ENCODE measurements around the gene VPS18.

VPS18 gene

GRCh38 chr15:40917585-40917984, 23.3 kb downstream of the VPS18 start:
- Histone ChIP-seq H3K9ac (ENCODE audit: low read length) (no peak overlapping the region), H3K27ac (ENCODE audit: low read depth, low read length, poor library complexity, severe bottlenecking) (no peak overlapping the region), H3K9me2 (ENCODE audit: low read depth, low read length) (no peaks in the 10 kb centered on the region), H3K27me3 (ENCODE audit: insufficient read depth, low read length) (no peaks in the 10 kb centered on the region), H3K4me3 (ENCODE audit: low read depth, low read length, poor library complexity, severe bottlenecking) (no peak overlapping the region), H3K4me1 (ENCODE audit: insufficient read depth, low read length, severe bottlenecking) (no peaks in the 10 kb centered on the region), H3K79me2 (ENCODE audit: insufficient read depth, low read length) (no peaks in the 10 kb centered on the region), H2AFZ (ENCODE audit: low read length) (no peak overlapping the region), H4K20me1 (ENCODE audit: insufficient read depth, low read length) (no peaks in the 10 kb centered on the region), H3K36me3 (ENCODE audit: insufficient read depth, low read length) (no peaks in the 10 kb centered on the region), H3K4me2 (ENCODE audit: low read length) (no peak overlapping the region), H3K9me3 (ENCODE audit: low read length) (no peaks in the 10 kb centered on the region), H3F3A (ENCODE audit: insufficient read depth, low read length) (no peaks in the 10 kb centered on the region)
- TF ChIP-seq EZH2 (IDR thresholded peaks at IDR 0.05; ENCODE audit: borderline replicate concordance, low read length) (no peak), CTCF (IDR thresholded peaks at IDR 0.05; ENCODE audit: low read length) (no peak)

GRCh38 chr15:40918146-40918798, 24.0 kb downstream of the VPS18 start:
- Histone ChIP-seq H3K27me3 (ENCODE audit: insufficient read depth, low read length) (no peaks in the 10 kb centered on the region; the same call in 1 of the 2 replicates), H3K4me3 (ENCODE audit: low read depth, low read length, poor library complexity, severe bottlenecking) (no peak overlapping the region), H3K9me2 (ENCODE audit: low read depth, low read length) (no peaks in the 10 kb centered on the region), H3F3A (ENCODE audit: insufficient read depth, low read length) (no peaks in the 10 kb centered on the region), H3K9me3 (ENCODE audit: low read length) (no peaks in the 10 kb centered on the region), H3K27ac (ENCODE audit: low read depth, low read length, poor library complexity, severe bottlenecking) (no peak overlapping the region), H3K4me1 (ENCODE audit: insufficient read depth, low read length, severe bottlenecking) (no peaks in the 10 kb centered on the region), H3K36me3 (ENCODE audit: insufficient read depth, low read length) (no peaks in the 10 kb centered on the region), H4K20me1 (ENCODE audit: insufficient read depth, low read length) (no peaks in the 10 kb centered on the region), H2AFZ (ENCODE audit: low read length) (no peak overlapping the region), H3K79me2 (ENCODE audit: insufficient read depth, low read length) (no peaks in the 10 kb centered on the region), H3K9ac (ENCODE audit: low read length) (no peak overlapping the region), H3K4me2 (ENCODE audit: low read length) (no peak overlapping the region)
- no peak for TF ChIP-seq CTCF (IDR thresholded peaks at IDR 0.05; ENCODE audit: low read length)
- no peak for TF ChIP-seq EZH2 (IDR thresholded peaks at IDR 0.05; ENCODE audit: borderline replicate concordance, low read length)

DNA sequence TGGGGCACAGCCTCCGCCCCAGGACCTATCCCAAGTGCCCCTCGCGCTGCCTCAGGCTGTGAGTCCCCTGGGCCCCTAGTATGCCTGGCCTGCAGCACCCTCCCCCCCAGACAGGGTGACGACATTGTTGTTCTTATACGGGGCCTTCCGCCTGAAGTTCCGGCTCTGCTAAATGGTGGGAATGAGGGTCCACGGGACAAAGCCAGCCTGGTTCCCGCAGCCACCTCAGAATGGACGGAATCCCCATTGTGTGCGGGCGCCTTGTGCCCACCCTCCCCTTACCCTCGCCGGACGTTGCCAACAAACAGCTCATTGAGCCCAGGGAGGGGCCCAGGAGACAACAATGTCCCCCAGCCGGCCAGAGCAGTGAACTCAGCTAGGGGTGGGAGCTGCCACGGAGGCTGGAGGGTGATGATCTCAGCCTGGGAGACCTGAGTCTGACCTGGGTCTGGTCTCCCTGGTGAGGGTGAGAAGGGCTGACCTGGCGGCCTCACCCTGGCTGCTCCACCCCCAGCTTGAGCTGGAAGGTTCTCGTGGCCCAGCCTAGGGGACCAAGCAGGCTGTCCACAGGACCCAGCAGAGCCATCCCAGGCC, 24.6 kb downstream of the VPS18 start:
- H3K9me3 ChIP-seq (ENCODE audit: low read length): no peaks in the 10 kb centered on the region
- no peak overlapping the region for H2AFZ ChIP-seq (ENCODE audit: low read length)
- H3K4me2 ChIP-seq (ENCODE audit: low read length): no peak overlapping the region
- H3F3A ChIP-seq (ENCODE audit: insufficient read depth, low read length): no peaks in the 10 kb centered on the region
- TF ChIP-seq EZH2 (IDR thresholded peaks at IDR 0.05; ENCODE audit: borderline replicate concordance, low read length) (no peak), CTCF (IDR thresholded peaks at IDR 0.05; ENCODE audit: low read length) (no peak)
- no peaks in the 10 kb centered on the region for H3K9me2 ChIP-seq (ENCODE audit: low read depth, low read length)
- H3K27ac ChIP-seq (ENCODE audit: low read depth, low read length, poor library complexity, severe bottlenecking): no peak overlapping the region
- no peak overlapping the region for H3K9ac ChIP-seq (ENCODE audit: low read length)
- H3K4me3 ChIP-seq (ENCODE audit: low read depth, low read length, poor library complexity, severe bottlenecking): no peak overlapping the region
- H4K20me1 ChIP-seq (ENCODE audit: insufficient read depth, low read length): no peaks in the 10 kb centered on the region
- H3K27me3 ChIP-seq (ENCODE audit: insufficient read depth, low read length): no peaks in the 10 kb centered on the region; the same call in 1 of the 2 replicates
- H3K4me1 ChIP-seq (ENCODE audit: insufficient read depth, low read length, severe bottlenecking): no peaks in the 10 kb centered on the region
- no peaks in the 10 kb centered on the region for H3K79me2 ChIP-seq (ENCODE audit: insufficient read depth, low read length)
- H3K36me3 ChIP-seq (ENCODE audit: insufficient read depth, low read length): no peaks in the 10 kb centered on the region
